GM12873 (cell line): ENCODE data around the gene RASSF8.

Source experiments
- TF ChIP-seq, protein P1 (sequence below): IDR thresholded peaks from 2 replicates; pipeline ENCODE4 v1.5.1; 2012; ENCODE audit warnings: low read depth, mild to moderate bottlenecking, moderate library complexity, low read length, control low read depth; ENCODE audit not compliant: insufficient read depth; ENCODE audit errors: missing control alignments

Gene RASSF8

DNA sequence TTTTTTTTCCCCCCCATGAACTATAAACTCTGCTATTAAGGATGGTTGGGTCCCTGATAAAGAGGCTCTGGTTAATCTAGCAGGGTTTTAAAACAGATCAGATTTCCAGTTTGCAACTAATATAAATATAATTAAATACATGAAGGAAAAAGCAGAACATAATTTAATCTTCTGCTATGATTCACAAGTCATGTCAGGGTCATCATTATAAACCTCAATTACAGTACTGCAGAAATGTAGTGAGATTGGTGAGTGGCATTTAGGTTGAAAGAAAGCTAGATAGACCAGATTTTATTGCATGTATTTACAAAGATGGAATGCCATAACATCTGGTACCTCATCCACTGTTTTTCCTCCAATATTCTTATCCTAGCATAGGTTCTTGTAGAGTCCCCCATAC is 14.5 kb upstream of the RASSF8 start:
- TF ChIP-seq, protein P1, sequence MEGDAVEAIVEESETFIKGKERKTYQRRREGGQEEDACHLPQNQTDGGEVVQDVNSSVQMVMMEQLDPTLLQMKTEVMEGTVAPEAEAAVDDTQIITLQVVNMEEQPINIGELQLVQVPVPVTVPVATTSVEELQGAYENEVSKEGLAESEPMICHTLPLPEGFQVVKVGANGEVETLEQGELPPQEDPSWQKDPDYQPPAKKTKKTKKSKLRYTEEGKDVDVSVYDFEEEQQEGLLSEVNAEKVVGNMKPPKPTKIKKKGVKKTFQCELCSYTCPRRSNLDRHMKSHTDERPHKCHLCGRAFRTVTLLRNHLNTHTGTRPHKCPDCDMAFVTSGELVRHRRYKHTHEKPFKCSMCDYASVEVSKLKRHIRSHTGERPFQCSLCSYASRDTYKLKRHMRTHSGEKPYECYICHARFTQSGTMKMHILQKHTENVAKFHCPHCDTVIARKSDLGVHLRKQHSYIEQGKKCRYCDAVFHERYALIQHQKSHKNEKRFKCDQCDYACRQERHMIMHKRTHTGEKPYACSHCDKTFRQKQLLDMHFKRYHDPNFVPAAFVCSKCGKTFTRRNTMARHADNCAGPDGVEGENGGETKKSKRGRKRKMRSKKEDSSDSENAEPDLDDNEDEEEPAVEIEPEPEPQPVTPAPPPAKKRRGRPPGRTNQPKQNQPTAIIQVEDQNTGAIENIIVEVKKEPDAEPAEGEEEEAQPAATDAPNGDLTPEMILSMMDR, result no peak

DNA sequence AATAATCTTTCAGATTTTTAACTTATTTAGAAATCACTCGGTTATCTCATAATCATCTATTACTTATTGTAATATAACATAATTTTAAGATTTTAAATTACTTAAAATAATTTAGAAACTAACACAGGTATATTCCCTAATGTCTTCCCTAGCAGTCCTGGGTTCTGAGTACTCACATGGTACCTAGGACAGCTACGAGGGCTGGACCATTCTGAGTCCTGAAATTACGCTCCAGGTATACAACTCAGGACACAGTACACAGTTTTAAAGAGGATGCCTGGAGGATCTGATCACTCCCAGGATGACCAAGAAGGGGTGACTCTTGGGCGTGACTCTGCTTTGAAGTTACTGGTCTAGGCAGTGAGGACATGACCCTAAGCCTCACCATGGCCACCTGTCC is 9.1 kb upstream of the RASSF8 start:
- TF ChIP-seq, protein P1, result no peak

DNA sequence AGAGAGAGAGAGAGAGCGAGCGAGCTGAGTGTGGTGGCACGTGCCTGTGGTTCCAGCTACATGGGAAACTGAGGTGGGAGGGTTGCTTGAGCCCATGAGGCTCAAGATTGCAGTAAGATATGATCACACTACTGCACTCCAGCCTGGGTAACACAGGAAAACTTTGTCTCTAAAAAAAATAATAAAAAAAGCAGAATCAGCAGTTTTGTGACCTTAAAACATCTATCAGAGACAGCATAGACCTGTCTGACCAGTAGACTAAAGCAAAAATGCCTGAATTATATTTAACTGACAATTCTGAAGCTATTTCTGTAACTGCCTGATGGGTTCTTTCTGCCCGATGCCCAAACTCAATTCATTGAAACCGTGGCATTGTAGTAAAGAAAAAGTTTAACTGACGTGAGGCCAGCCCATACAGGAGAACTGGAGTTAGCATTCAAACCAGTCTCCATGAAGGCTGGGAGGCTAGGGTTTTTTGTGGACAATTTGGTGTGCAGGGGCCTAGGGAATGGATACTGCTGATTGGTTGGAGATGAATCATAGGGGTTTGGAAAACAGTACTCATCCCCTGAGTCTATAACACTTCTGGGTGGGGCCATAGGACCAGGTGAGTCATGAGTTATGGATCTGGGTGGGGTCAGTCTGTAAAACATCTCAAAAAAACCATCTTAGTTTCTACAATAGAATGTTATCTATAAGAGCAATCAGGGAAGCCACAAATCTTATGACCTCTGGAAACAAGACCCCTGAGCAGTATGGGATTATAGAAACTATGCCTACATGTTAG is 8.0 kb upstream of the RASSF8 start:
- TF ChIP-seq, protein P1, result no peak

DNA sequence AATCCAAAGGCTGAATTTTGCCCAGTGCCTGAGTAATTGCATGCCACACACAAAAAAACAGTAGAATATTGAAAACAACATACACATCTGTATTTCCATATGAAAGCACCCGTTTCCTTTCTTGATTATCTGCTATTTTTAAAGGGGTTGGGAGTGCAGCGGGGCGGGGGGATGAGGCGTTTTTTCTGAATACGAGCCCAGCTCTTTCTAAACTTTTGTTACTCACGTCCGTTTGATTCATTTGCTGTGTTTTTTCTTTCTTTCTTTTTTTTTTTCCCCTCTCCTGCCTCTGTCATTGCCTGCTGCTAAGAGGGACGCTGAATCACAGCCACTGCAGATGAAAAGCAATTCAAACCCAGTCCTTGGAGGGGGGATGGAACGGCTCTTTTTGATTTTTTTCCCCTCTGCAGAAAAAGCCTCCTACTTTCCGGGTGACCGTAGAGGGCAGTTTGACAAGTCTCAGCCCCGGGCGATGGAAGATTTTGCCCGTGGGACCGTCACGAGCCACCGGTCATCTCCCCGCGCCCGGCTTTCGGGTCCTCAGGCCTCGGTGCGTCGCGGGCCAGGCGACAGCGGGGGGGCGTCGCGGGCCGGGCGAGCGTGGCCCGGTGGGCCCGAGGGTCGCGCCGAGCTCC is 572 bp upstream of the RASSF8 start:
- TF ChIP-seq, protein P1, result no peak

DNA sequence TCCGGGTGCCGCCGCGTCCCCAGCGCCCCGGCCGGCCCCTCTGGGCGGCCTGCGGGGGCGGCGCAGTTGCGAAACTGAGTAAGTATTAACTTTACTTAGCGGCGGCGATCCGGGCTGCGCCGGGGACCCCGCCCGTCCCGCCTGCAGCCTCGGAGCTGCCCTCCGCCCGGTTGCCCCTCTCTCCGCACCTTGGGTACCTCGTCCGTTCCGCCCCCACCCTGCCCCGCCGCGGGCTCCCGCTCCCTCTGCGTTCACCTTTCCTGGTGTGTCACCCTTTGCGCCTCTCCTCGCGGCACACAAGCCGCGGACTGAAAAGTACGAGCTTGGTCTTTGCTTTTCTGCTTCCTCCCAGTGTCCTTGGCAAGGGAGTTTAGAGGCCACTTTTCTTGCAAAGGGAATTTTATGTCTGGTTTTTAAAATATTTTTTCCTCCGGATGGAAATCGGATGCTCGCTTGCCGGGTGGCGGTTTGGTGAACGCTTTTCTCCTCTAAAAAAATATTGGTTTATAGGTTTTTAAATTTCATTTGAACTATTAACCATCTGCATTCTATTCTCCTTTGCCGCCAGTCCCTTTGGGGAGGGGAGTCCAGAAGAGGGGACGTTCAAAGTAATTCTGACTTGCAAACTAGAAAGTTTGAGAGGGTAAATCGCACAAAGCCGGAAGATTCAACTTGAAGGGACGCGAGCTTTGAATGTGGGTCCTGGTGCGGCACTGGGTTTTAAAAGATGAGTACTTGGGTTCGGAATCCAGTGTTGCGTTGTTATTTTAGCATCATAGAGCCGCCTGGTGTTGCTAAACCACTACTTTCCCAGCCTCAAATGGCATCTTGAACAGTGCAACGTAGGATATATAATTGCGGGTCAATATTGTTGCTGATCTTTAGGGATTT is 834 bp downstream of the RASSF8 start:
- TF ChIP-seq, protein P1, result no peak

DNA sequence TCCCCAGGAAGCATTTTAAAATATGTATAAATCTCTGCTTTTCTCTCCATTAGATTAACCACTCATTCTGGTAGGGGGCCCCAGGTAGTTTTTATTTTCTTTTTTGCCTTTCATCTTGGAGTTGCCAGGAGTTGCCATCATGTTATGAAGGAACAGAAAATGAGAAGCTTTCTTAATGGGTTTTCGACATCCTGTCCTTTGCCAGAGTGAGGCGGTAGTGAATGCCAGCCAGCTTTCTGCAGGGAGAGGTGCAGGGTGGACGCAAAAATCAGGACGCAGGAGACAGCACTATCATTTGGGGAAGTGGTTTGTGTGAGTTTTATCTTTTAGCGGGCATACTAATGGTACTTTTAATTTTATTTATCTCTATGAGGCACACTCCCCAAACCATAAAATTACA is 1.7 kb downstream of the RASSF8 start:
- TF ChIP-seq, protein P1, result no peak

DNA sequence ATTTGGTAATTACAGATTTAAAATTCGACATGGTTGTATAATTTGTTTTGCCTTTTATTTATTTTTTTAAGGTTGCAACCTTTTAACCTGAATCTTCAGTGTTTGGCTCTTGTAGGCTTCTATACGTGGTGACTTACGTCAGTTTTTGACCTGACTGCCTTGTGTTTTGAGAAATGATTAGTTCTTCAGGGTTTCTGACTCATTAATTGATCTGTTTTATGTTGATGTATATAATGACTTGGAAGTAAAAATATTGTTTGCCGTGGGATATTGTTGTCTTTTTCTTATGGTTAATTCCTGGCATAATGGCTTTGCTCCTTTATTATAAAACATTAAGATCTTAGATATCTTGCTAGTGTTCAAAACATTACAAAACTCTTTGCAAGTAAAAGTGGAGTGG is 2.5 kb downstream of the RASSF8 start:
- TF ChIP-seq, protein P1, result no peak
